Central memory CD4-positive, alpha-beta T cell (primary cell): ENCODE data around the gene IQGAP1.
"Not testable (repeated sequence)": the region's sequence is repeated elsewhere in the genome, so short reads cannot be mapped to it uniquely, and the experiment has no call there.

Experiments
- DNase-seq: peaks from one replicate; pipeline ENCODE4 v3.0.0; 2022

IQGAP1 gene

DNA sequence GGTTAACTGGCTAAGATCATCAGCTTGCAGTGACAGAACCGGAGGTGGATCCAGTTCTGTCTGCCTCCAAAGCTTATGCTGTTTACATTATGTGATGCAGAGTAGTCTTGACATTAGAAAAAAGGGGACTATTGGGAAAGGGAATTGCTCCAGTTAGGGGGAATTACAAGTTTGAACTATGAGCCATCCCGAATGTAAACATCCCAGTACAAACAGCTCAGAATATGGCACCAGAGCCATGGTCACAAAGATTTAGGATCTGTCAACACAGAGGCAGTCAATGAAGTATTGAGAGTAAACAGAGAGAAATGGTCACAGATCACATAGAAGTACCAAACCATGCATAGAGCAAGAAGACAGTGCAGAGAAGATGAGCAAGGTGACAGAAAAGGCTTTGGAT, 101.9 kb downstream of the IQGAP1 start:
- DNase-seq, result no peak

DNA sequence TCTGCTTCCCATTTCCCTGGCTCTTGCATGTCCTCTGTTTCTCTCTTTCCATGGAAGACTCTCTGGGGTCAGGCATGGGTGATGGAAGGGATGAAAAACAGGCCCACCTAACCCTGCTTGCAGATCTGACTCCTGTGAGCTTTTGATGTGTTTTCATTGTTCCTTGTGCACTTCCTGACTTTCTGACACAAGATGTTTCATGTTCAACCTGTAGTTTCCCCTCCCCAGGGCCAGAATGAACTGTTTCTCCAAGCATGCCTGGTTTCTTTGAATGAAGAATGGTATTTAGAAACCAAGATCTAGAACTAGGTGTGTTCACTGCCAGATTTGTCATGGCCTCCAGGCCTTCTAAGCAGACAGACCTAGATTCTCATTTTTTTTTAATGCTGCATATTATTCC, 105.6 kb downstream of the IQGAP1 start:
- DNase-seq, result no peak

DNA sequence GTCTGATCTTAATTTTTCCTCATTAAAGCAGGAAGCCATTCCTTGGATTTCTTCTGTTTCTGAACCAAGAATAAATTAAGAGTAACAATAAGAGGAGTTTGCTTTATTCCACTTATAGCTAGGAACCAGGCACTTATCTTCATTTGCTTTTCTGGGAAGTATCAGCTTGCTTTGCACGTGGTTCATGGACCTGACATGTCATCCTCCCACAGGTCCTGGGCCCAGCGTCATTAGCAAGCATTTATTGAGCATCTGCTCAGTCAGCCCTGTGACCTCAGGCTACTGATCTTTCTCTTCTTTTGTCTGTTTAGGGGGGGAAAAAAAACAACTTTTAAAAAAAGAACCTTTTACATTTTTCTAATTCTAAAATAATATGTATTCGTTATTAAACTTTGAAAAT, 107.0 kb downstream of the IQGAP1 start:
- no peak for DNase-seq

DNA sequence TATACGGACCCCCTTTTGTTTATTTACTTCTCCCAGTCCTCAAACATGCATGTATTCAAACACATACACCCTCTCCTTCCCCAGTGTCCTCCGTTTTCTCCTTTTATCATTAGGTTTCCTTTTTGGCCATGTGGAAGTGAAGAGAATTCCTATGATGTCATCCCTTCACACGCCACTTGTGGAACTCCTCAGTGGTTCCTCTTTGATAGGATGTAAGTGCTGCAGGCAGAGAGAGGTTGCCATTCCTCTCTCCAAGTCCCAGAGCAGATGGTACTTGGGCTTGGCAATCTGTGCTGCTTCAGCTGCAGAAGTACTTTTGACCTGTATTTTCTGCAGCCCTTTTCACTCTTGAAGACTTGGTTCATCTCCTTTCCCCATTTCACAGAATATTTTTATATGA, 108.7 kb downstream of the IQGAP1 start:
- no peak for DNase-seq

DNA sequence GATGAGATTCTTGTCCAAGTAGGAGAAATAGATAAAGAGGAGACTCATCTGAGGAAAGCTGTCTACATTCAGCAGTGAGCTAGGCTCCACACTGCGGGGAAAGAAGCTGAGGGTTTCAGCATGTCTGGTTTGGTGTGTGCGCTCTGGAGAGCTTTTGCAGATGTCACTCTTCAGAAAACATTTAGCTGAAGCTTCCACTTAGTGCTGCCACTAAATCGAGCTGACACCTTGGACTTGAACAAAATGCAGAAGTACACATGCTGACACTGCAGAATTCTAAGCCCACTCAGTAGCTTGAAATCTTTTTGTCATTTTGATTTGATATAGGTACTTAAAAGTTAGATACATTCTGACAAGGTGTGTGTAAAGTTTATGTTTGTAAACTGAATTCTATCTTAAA, 109.3 kb downstream of the IQGAP1 start:
- DNase-seq, result no peak

DNA sequence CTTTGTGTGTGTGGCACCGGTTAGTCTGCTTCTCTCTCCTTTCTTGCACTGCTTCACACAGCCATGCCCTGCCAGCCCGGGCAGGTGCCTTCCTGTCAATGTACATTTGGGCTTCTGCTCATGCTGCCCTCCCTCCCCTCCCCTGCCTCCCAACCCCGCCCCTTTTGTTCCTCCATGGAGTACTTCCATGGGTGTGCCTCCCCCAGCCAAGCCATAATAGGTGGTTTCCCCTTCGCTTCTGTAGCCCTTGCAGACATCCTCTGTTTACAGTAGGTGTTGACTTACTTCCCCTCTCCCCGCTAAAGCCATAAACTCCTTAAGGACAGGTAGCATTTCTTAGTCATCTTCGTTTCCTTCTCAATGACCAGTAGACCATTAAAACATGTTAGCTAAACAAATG, 109.9 kb downstream of the IQGAP1 start:
- DNase-seq, result no peak

DNA sequence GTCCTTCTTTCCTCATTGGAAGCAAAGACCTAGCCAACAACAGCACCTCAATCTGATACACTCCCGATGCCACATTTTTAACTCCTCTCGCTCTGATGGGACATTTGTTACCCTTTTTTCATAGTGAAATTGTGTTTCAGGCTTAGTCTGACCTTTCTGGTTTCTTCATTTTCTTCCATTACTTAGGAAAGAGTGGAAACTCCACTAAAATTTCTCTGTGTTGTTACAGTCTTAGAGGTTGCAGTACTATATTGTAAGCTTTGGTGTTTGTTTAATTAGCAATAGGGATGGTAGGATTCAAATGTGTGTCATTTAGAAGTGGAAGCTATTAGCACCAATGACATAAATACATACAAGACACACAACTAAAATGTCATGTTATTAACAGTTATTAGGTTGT, 112.1 kb downstream of the IQGAP1 start:
- no peak for DNase-seq

DNA sequence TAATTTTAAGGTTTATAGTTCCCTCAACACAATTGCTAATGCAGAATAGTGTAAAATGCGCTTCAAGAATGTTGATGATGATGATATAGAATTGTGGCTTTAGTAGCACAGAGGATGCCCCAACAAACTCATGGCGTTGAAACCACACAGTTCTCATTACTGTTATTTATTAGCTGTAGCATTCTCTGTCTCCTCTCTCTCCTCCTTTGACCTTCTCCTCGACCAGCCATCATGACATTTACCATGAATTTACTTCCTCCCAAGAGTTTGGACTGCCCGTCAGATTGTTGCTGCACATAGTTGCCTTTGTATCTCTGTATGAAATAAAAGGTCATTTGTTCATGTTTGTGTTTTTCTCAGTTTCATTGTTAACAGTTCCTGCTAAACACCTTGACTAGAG, 113.9 kb downstream of the IQGAP1 start:
- DNase-seq, result no peak

DNA sequence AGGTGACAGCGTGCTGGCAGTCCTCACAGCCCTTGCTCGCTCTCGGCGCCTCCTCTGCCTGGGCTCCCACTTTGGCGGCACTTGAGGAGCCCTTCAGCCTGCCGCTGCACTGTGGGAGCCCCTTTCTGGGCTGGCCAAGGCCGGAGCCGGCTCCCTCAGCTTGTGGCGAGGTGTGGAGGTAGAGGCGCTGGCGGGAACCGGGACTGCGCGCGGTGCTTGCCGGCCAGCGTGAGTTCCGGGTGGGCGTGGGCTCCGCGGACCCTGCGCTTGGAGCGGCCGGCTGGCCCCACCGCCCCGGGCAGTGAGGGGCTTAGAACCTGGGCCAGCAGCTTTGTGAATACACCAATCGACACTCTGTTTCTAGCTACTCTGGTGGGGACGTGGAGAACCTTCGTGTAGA, 122.7 kb downstream of the IQGAP1 start:
- DNase-seq, result not testable (repeated sequence)

DNA sequence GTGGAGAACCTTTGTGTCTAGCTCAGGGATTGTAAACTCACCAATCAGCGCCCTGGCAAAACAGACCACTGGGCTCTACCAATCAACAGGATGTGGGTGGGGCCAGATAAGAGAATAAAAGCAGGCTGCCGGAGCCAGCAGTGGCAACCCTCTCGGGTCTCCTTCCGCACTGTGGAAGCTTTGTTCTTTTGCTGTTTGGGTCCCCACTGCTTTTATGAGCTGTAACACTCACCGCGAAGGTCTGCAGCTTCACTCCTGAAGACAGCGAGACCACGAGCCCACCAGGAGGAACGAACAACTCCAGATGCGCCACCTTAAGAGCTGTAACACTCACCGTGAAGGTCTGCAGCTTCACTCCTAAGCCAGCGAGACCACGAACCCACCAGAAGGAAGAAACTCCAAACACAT, 123.2 kb downstream of the IQGAP1 start:
- DNase-seq, result not testable (repeated sequence)

DNA sequence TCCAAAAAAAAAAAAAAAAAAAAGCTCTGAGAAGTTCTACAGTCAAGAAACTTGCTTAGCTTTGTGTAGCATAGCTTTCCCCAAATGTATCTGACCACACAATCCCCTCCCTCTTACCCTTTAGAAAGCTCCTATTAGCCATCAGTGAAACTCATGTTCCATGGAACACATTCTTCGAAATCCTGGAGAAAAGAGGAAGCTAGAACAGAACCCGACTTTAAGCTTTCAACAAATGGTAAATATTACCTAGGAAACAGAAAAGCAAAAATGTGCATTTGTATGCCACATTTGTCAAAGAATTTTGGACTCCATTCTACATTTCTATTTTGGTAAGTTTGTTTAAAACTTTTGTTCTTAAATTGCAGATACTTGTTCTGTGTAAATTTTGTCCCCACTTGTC, 124.2 kb downstream of the IQGAP1 start:
- no peak for DNase-seq

DNA sequence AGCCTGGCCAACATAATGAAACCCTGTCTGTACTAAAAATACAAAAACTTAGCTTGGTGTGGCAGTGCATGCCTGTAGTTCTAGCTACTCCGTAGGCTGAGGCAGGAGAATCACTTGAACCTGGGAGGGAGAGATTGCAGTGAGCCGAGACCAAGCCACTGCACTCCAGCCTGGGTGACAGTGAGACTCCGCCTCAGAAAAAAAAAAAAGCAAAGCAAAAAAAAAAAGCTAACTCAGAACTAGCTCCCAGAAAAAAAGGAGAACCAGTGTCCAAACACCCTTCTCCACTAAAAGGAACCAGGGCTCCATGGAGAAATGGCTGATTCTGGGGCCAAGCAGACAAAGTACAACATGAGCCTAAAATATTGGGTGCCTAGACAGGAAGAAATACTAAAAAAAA, 124.9 kb downstream of the IQGAP1 start:
- DNase-seq, result no peak

DNA sequence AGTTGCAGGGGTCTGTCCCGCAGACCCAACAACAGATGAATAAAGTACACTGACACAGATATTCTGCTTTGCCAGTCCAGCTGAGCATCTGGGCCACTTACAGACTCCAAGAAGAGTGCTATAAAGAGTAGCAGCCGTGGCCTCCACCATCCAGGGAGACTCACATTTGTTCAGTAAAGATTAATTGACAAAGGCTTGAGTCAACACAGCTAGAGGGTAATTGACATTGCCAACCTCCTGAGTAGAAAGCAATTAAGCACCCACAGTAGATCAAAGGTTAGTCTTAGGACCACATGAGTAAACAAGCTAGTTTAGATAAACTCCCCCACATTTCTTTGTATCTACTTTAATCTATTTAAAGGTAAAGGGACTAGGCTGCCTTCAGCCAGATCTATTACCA, 125.4 kb downstream of the IQGAP1 start:
- DNase-seq, result no peak

DNA sequence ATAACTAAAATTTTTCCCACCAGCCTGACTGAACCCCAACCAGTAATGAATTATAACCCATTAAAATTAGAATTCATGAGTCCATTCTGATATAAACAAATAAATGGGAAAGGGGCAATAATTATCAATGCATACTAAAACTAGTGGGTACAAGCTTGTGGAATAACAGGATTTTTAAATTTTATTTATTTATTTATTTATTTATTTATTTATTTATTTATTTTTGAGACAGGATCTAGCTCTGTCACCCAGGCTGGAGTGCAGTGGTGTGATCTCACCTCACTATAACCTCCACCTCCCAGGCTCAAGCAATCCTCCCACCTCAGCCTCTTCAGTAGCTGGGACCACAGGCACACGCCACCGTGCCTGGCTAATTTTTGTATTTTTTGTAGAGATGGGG, 125.9 kb downstream of the IQGAP1 start:
- not testable (repeated sequence) for DNase-seq

DNA sequence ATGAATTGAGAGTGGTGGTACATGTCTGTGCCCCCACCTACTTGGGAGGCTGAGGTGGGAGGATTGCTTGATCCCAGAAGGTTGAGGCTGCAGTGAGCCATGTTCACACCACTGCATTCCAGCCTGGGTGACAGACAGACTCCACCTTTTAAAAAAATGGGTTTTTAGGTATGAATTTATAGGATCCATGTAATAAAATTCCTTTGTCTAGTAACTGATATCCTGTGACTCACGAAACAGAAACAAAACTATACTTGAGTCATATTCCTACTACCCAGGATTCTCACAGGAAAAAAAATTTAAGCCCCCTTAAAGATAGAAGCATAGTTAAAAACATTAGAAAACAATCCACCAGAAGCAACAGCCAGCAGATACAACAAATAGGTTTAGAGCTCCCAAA, 131.6 kb downstream of the IQGAP1 start:
- no peak for DNase-seq

DNA sequence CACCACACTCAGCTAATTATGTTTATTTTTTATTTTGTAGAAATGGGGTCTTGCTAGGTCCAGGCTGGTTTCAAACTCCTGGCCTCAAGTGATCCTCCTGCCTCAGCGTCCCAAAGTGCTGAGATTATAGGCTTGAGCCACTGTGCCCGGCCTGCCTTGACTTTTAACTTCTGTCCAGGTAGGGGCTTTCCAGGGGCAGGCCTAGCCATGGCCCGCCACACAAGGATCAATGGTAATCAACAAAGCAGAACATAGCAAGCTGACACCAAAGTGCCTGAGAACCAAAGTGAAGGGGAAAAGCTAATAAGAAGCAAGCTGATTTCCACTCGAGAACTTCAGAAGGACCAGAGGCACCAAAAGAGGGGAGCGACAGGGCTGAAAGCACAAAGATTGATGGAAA, 132.3 kb downstream of the IQGAP1 start:
- DNase-seq, result no peak

DNA sequence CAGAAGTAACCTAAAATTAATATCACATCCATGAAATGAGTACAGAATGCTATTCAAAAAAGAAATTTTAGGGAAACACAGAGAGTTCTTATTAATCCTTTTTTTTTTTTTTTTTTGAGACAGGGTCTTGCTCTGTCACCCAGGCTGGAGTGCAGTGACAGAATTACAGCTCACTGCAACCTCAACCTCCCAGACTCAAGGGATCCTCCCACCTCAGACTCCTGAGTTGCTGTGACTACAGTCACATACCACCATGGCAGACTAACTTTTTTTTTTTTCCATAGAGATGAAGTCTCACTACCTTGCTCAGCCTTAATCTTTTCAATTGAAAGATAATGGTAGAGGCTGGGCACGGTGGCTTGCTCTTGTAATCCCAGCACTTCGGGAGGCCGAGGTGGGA, 135.3 kb downstream of the IQGAP1 start:
- no peak for DNase-seq

DNA sequence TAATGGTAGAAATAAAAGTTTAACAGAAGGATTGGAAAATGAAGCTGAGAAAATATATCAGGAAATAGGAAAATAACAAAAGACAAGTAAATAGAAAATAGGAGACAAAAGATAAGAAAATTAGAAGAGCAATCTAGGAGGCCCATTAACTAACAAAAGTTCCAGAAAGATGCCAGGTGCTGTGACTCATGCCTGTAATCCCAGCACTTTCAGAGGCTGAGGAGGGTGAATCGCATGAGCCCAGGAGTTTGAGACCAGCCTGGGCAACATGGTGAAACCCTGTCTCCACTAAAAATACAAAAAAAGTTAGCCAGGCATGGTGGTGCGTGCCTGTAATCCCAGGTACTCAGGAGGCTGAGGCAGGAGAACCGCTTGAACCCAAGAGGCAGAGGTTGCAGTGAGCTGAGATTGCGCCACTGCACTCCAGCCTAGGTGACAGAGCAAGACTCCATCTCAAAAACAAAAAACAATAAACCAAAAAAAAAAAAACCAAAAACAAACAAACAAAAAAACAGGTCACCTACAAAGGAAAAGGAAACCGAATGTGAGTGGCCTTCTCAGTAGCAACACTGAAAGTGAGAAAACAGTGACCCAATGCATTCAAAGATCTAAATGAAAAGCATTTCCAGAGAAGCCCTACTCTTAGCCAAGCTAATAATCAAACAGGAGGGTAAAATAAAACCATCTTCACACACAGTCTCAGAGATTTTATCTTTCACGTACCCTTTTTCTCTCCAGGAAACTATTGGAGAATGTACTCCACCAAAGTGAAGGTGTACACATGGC, 136.2 kb downstream of the IQGAP1 start:
- DNase-seq, result not testable (repeated sequence)

DNA sequence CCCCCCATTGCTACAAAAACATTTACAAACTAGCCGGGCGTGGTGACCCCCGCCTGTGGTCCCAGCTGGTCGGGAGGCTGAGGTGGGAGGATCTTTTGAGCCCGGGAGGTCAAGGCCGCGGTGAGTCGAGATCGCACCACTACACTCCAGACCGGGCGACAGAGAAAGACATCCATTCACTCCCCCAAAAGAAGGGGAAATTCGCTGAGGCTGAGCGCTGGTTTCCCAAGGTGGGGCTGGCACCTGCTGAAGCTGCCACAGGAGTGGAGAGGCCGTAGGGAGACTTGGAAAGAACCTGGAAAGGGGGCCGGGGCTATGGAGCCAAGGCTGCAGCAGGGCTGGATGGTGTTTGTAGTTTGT, 140.9 kb downstream of the IQGAP1 start:
- no peak for DNase-seq

DNA sequence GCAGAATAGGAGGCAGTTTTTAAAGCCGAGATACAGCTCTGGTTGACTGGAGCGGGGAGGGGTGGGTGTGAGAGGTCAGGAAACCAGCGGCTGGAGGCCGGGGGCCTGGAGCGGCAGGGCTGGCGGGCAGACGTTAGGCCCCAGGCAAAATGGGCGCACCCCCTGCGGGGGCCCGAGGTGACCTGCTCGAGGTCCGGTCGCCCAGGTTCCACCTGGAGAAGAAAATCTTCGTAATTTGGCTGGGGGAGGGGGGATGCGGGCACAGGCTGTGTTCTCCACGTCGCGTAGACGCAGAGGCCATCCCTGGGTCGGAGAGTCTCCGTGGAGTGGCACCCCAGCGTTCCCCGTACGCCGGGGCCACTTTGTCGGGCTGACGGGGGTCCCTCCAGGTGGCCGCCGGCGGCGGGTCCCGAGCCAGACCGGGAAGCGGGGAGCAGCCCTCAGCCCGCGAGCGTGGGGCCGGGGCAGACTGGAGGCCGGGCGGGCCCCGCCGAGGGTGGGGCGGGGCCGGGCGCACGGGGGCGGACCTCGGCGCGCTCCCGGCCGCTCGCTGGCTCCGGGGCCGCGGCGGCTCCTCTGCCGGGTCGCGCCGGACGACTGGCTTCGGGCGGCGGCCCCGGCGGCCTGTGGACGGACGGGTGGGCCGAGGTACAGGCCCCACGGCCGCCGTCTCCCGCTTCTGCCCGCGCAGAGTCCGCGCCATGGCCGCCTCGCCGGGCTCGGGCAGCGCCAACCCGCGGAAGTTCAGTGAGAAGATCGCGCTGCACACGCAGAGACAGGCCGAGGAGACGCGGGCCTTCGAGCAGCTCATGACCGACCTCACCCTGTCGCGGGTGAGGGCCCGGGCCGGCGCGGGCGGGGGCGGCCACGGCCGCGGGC, 141.6 kb downstream of the IQGAP1 start, which contains the start of gene CRTC3:
Gene CRTC3 (plus strand): TSS at position 553 of the 879 bp plus-strand sequence. CDS start 149 bp downstream, at position 702.
- peak; percentile 59 for DNase-seq

DNA sequence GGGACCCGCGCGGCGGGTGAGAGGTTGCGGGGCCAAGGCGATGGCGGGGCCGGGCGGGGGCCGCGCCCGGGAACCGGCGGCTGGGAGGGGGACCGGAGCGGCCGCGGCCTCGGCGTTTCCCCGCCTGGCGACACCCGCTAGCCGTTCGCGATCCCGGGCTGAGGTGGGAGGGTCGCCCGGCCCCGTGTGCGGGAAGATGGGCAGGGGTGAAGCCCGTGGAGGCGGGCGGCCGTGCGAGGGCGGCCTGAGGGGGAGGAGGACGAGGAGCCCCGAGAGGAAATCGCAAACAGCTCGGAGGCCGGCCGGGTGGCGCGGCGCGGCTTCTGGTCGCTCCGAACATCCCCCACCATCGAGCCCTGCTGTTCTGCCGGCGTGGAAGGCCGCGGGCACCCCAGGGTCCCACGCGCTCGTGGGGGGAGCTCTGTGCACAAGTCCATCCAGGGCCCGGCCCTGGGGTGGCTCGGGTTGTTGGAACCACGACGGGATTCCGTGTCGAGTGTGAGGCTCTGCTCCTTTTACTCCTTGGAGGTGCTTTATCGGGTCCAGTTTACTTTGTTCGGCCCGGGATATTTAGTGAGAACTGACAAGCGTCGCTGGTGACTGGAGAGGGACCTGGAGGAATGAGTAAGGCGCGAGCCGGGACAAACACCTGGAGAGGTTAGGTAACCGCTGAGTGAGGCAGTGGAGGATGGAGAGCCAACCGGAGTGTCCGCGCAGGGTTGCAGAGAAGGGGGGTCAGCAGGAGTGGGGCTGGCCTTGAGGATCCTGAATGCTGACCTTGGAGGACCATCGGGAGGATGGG, 142.4 kb downstream of the IQGAP1 start:
- DNase-seq, result peak; percentile 41

DNA sequence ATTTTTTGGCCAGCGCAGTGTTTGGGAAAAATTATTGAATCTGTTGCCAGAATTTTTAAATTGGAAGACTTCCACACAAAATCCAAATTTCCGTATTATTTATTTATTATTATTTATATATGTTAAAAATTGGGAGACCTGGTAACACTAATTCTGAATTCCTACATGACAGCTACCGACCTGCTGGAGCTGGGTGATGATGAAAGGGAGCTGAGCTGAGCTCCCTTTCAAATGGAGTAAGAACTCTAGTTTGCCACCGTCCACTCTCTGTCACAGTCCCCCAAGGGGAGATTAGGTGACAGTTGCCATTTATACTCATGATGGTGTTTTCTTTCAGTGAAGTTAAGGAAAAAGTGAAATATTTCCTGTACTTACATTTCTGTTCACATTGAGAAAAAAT, 143.1 kb downstream of the IQGAP1 start:
- no peak for DNase-seq

DNA sequence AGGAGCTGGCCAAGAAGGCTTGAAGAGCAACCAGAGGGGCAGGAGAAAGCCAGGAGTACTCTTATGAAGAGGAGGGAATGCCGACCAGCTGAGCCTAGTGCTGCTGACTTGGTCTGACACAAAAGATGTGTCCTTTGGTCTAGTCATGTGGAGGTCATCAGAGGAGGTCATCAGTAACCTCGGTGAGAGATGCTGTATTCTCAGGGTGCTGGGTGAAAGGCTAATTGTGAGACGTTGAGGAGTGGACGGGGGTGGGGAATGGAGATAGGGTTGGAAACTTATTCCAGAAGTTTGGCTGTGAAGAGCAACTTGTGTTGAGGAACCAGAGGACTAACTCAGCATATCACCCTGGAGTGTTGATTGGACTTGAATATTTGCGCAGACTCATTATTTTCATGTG, 147.2 kb downstream of the IQGAP1 start:
- DNase-seq, result no peak
